IPS-15b (cell line): ENCODE measurements around the gene ECI1.

Experiments
- H3K27me3 ChIP-seq: one replicate; pipeline ENCODE4 v1.6.1; 2013; ENCODE audit warnings: low read length; ENCODE audit not compliant: control insufficient read depth, insufficient read depth
- H3K36me3 ChIP-seq: one replicate; pipeline ENCODE4 v1.6.1; 2013; ENCODE audit warnings: low read length; ENCODE audit not compliant: control insufficient read depth, insufficient read depth
- H3K4me1 ChIP-seq: one replicate; pipeline ENCODE4 v1.6.1; 2013; ENCODE audit warnings: mild to moderate bottlenecking, low read length; ENCODE audit not compliant: control insufficient read depth, insufficient read depth
- H3K4me3 ChIP-seq: one replicate; pipeline ENCODE4 v1.5.1; 2013; ENCODE audit warnings: low read depth, low read length
- H3K9ac ChIP-seq: one replicate; pipeline ENCODE4 v1.6.1; 2013; ENCODE audit warnings: low read depth, mild to moderate bottlenecking, low read length
- H3K9me3 ChIP-seq: one replicate; pipeline ENCODE4 v1.6.1; 2013; ENCODE audit warnings: mild to moderate bottlenecking, low read length; ENCODE audit not compliant: control insufficient read depth, insufficient read depth

ECI1 gene

DNA sequence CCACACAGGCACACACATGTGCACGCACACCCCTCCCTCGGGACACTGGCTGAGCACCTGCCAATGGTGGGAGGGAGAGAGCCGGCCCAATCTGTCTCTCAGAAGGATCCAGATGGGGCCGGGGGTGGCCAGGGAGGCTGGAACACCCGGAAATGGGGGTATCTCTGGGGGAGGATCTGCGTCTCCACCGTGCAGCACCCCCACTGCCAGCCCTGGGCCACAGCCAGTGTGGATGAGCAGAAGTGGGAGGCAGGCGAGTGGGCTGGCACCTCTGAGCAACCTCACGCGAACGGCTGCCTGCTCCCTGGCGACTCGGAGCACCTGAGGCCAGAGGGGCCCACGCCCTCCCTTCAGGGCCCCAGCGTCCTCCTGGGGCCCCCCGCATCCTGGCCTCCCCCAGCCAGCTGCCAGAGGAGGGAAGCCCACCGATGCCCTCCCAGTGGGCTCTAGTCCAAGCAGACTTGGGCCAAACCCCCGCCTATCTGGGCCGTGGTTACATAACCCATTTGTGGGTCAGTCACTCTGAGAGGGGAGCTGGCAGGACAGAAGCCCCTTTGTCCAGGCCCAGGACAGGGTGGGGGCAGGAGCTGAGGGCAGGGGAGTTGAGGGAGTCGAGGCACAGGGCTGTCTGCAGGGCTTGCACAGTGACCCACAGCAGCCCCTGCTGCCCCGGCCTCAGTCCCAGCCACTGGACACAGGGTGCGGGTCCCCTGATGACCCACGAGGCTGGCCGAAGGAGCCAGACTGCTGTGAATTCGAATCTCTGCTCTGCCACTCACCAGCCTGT is 60.5 kb downstream of the ECI1 start:
- Histone ChIP-seq H3K36me3 (no peaks in the 10 kb centered on the region), H3K9me3 (no peaks in the 10 kb centered on the region), H3K4me3 (no peak overlapping the region), H3K4me1 (no peaks in the 10 kb centered on the region), H3K27me3 (peaks cover 3% of the 10 kb centered on the region), H3K9ac (peak overlapping the region; percentile 47)

GRCh38 chr16:2190002-2190658 is 61.3 kb downstream of the ECI1 start:
- Histone ChIP-seq H3K9ac (peak overlapping the region; percentile 47), H3K4me3 (no peak overlapping the region), H3K27me3 (no peaks in the 10 kb centered on the region), H3K36me3 (no peaks in the 10 kb centered on the region), H3K4me1 (no peaks in the 10 kb centered on the region), H3K9me3 (no peaks in the 10 kb centered on the region)
